ENCODE data around the gene CHMP1A. TPM values are rescaled to one million over a fixed set of nuclear protein-coding genes. Genes with fewer than 3 reads are reported as not detected.

The CHMP1A gene
- total RNA-seq, 1 donor = 33.5 TPM

DNA sequence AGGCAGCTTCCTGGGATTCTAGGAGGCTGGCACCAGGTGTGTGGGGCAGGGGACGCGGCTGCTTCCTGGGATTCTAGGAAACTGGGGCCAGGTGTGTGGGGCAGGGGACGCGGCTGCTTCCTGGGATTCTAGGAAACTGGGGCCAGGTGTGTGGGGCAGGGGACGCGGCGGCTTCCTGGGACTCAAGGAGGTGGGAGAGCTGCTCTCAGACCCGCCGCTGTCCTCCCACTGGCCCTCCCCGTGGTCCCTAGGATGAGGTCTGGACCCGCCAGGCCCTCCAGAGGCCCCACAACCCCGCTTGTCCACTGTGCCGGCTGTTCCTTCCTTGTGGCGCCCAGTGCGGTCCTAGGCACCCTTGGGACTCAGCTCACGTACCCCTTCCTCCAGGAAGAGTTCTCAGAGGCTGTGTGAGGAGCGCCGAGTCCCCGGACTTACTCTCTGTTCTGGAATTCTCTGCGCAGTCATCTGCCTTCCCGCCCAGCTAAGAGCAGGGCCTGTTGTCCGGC, 43.5 kb downstream of the CHMP1A start:
- Histone ChIP-seq H3K4me1 (ENCODE audit: insufficient read depth, low read length) (no peaks in the 10 kb centered on the region), H3K4me3 (ENCODE audit: low read length) (no peak overlapping the region), H3K9me3 (ENCODE audit: low read depth, low read length) (no peaks in the 10 kb centered on the region), H3K27me3 (ENCODE audit: insufficient read depth, low read length) (no peaks in the 10 kb centered on the region)

- no peak within 1 kb of the TSS for H3K4me3 ChIP-seq (ENCODE audit: low read length)
- no peaks in the 10 kb centered on the region for H3K9me3 ChIP-seq (ENCODE audit: low read depth, low read length)
- H3K27me3 ChIP-seq (ENCODE audit: insufficient read depth, low read length) = no peaks in the 10 kb centered on the region
- no peaks in the 10 kb centered on the region for H3K4me1 ChIP-seq (ENCODE audit: insufficient read depth, low read length)
These were observed 44.1 kb downstream of the CHMP1A start, which contains the start of gene DPEP1 for GRCh38 chr16:89613231-89613953. Gene DPEP1, plus strand, starts transcription at chr16:89613642. Its CDS starts 16,769 bp downstream, at chr16:89630411.

GRCh38 chr16:89612415-89613166, 44.9 kb downstream of the CHMP1A start:
- Histone ChIP-seq H3K27me3 (ENCODE audit: insufficient read depth, low read length) (no peaks in the 10 kb centered on the region), H3K9me3 (ENCODE audit: low read depth, low read length) (no peaks in the 10 kb centered on the region), H3K4me3 (ENCODE audit: low read length) (no peak overlapping the region), H3K4me1 (ENCODE audit: insufficient read depth, low read length) (no peaks in the 10 kb centered on the region)

GRCh38 chr16:89610108-89610453, 47.4 kb downstream of the CHMP1A start:
- Histone ChIP-seq H3K4me1 (ENCODE audit: insufficient read depth, low read length) (no peaks in the 10 kb centered on the region), H3K9me3 (ENCODE audit: low read depth, low read length) (no peaks in the 10 kb centered on the region), H3K27me3 (ENCODE audit: insufficient read depth, low read length) (no peaks in the 10 kb centered on the region), H3K4me3 (ENCODE audit: low read length) (no peak overlapping the region)

GRCh38 chr16:89607937-89608740, 49.4 kb downstream of the CHMP1A start:
- Histone ChIP-seq H3K9me3 (ENCODE audit: low read depth, low read length) (no peaks in the 10 kb centered on the region), H3K4me3 (ENCODE audit: low read length) (no peak overlapping the region), H3K4me1 (ENCODE audit: insufficient read depth, low read length) (no peaks in the 10 kb centered on the region), H3K27me3 (ENCODE audit: insufficient read depth, low read length) (no peaks in the 10 kb centered on the region)

- Histone ChIP-seq H3K4me1 (ENCODE audit: insufficient read depth, low read length) (peaks cover 7% of the 10 kb centered on the region), H3K27me3 (ENCODE audit: insufficient read depth, low read length) (no peaks in the 10 kb centered on the region), H3K9me3 (ENCODE audit: low read depth, low read length) (no peaks in the 10 kb centered on the region), H3K4me3 (ENCODE audit: low read length) (no peak overlapping the region)
These were observed 50.1 kb downstream of the CHMP1A start for GRCh38 chr16:89607453-89607852.

GRCh38 chr16:89606006-89606405, 51.5 kb downstream of the CHMP1A start:
- no peak overlapping the region for H3K4me3 ChIP-seq (ENCODE audit: low read length)
- H3K27me3 ChIP-seq (ENCODE audit: insufficient read depth, low read length) = no peaks in the 10 kb centered on the region
- no peaks in the 10 kb centered on the region for H3K9me3 ChIP-seq (ENCODE audit: low read depth, low read length)
- H3K4me1 ChIP-seq (ENCODE audit: insufficient read depth, low read length) = peaks cover 10% of the 10 kb centered on the region

- no peak overlapping the region for H3K4me3 ChIP-seq (ENCODE audit: low read length)
- no peaks in the 10 kb centered on the region for H3K9me3 ChIP-seq (ENCODE audit: low read depth, low read length)
- no peaks in the 10 kb centered on the region for H3K27me3 ChIP-seq (ENCODE audit: insufficient read depth, low read length)
These were observed 52.1 kb downstream of the CHMP1A start for GRCh38 chr16:89605186-89605970.

GRCh38 chr16:89604764-89605163, 52.7 kb downstream of the CHMP1A start:
- Histone ChIP-seq H3K4me1 (ENCODE audit: insufficient read depth, low read length) (peaks cover 10% of the 10 kb centered on the region), H3K27me3 (ENCODE audit: insufficient read depth, low read length) (no peaks in the 10 kb centered on the region), H3K9me3 (ENCODE audit: low read depth, low read length) (no peaks in the 10 kb centered on the region), H3K4me3 (ENCODE audit: low read length) (no peak overlapping the region)

More at GRCh38 chr16:89605186-89605970, 52.1 kb downstream of the CHMP1A start:
- peaks cover 10% of the 10 kb centered on the region for H3K4me1 ChIP-seq (ENCODE audit: insufficient read depth, low read length)

DNA sequence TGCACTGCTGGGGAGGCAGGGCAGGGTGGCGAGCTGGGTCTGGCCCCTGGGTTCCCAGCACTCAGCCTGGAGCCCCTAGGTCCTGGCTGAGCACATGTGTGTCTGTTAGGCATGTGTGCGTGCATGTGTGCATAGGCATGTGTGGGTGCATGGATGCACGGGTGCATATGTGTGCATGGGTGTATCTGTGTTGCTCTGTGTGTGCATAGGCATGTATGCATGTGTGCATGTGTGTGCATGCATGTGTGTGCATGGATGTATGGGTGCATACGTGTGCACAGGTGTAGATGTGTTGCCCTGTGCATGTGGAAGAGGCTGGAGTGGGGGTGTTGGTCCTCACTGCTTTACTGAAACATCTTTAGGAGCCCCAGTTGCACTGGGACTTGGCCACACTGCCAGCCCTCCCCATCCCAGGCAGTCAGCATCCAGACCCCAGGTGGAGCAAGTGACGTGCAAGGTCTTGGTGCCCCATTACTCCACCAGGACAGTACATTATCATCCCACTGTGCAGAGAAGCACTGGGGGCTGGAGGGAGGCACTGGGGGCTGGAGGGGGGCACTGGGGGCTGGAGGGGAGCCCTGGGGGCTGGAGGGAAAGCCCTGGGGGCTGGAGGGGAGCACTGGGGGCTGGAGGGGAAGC, 54.4 kb downstream of the CHMP1A start:
- Histone ChIP-seq H3K4me1 (ENCODE audit: insufficient read depth, low read length) (peaks cover 10% of the 10 kb centered on the region), H3K27me3 (ENCODE audit: insufficient read depth, low read length) (no peaks in the 10 kb centered on the region), H3K4me3 (ENCODE audit: low read length) (no peak overlapping the region), H3K9me3 (ENCODE audit: low read depth, low read length) (no peaks in the 10 kb centered on the region)

DNA sequence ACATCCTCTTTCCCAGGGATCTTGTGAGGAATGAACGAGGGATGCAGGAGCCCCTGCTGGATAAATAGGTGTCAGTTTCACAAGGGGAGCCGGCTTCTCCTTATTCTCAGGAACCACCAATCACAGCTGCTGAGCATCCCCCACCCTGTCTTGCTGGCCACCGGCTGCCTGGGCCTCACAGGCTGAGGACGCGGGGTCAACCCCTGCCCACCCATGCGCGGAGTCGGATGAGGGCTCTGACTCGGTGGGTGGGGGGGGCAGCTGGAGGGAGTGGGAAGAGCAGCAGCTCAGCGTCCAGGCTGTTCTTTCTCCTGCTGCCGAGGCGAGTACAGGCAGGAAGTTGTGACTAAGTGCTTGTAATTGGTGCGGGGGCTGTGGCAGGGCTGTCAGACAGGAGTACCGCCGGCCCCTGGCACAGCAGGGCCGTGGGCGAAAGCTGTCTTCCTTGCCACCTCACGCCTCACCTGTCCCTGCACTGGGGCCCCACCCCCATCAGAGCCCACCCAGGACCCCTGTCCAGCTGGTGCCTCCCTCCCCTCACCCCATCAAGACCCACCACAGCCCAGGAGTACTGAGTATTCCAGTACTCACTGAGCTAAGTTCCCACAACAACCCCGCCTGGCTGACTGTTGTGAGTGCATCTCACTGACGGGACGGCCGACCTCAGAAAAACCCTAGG, 55.1 kb downstream of the CHMP1A start:
- H3K9me3 ChIP-seq (ENCODE audit: low read depth, low read length) = no peaks in the 10 kb centered on the region
- peaks cover 10% of the 10 kb centered on the region for H3K4me1 ChIP-seq (ENCODE audit: insufficient read depth, low read length)
- H3K27me3 ChIP-seq (ENCODE audit: insufficient read depth, low read length) = no peaks in the 10 kb centered on the region
- H3K4me3 ChIP-seq (ENCODE audit: low read length) = no peak overlapping the region

- Histone ChIP-seq H3K4me1 (ENCODE audit: insufficient read depth, low read length) (peaks cover 10% of the 10 kb centered on the region), H3K4me3 (ENCODE audit: low read length) (no peak overlapping the region), H3K9me3 (ENCODE audit: low read depth, low read length) (no peaks in the 10 kb centered on the region), H3K27me3 (ENCODE audit: insufficient read depth, low read length) (no peaks in the 10 kb centered on the region)
These were observed 55.6 kb downstream of the CHMP1A start for GRCh38 chr16:89601906-89602272.

GRCh38 chr16:89600956-89601355, 56.6 kb downstream of the CHMP1A start:
- Histone ChIP-seq H3K4me3 (ENCODE audit: low read length) (no peak overlapping the region), H3K27me3 (ENCODE audit: insufficient read depth, low read length) (no peaks in the 10 kb centered on the region), H3K9me3 (ENCODE audit: low read depth, low read length) (no peaks in the 10 kb centered on the region), H3K4me1 (ENCODE audit: insufficient read depth, low read length) (peaks cover 10% of the 10 kb centered on the region)
